HepG2 (cell line): ENCODE results near the gene NT5C3B. TPM values are rescaled to one million over a fixed set of nuclear protein-coding genes. Genes with fewer than 3 reads are reported as not detected.

Experiments used
- AKNA ChIP-seq: sonication (generic); formaldehyde crosslinking; IDR thresholded peaks from 2 replicates; pipeline ENCODE4 v1.4.0; 2020; ENCODE audit warnings: missing genetic modification reagents, borderline replicate concordance
- DNMT1 ChIP-seq: sonication (generic); formaldehyde crosslinking; IDR thresholded peaks from 2 replicates; pipeline ENCODE4 v1.5.1; 2020; ENCODE audit warnings: mild to moderate bottlenecking, missing genetic modification reagents
- DZIP1 ChIP-seq: sonication (generic); formaldehyde crosslinking; IDR thresholded peaks from 2 replicates; pipeline ENCODE4 v1.5.0; 2020; ENCODE audit warnings: mild to moderate bottlenecking, missing genetic modification reagents
- FOXK2 ChIP-seq: fragments of 450-650 bp; IDR thresholded peaks from 2 replicates; pipeline ENCODE4 v1.6.1; 2016
- HDAC2 ChIP-seq: sonication (generic); formaldehyde crosslinking; IDR thresholded peaks from 2 replicates; pipeline ENCODE4 v1.4.0; 2020; ENCODE audit warnings: missing genetic modification reagents
- HIC2 ChIP-seq: sonication (generic); formaldehyde crosslinking; IDR thresholded peaks from 2 replicates; pipeline ENCODE4 v1.9.0; 2022; ENCODE audit warnings: low read depth, missing genetic modification reagents
- IRF9 ChIP-seq: sonication (generic); formaldehyde crosslinking; IDR thresholded peaks from 2 replicates; pipeline ENCODE4 v1.8.0; 2022; ENCODE audit warnings: missing genetic modification reagents, mild to moderate bottlenecking, borderline replicate concordance
- MTF2 ChIP-seq: sonication (generic); formaldehyde crosslinking; IDR thresholded peaks from 2 replicates; pipeline ENCODE4 v1.5.0; 2020; ENCODE audit warnings: missing genetic modification reagents, borderline replicate concordance
- PHF21A ChIP-seq: sonication (generic); formaldehyde crosslinking; IDR thresholded peaks from 2 replicates; pipeline ENCODE4 v1.5.0; 2020; ENCODE audit warnings: mild to moderate bottlenecking, missing genetic modification reagents
- REPIN1 ChIP-seq: sonication (generic); formaldehyde crosslinking; IDR thresholded peaks from 2 replicates; pipeline ENCODE4 v1.8.0; 2022; ENCODE audit warnings: missing genetic modification reagents, low read depth, mild to moderate bottlenecking, borderline replicate concordance
- SP4 ChIP-seq: sonication (generic); formaldehyde crosslinking; IDR thresholded peaks from 2 replicates; pipeline ENCODE4 v1.8.1; 2023; ENCODE audit warnings: mild to moderate bottlenecking, missing genetic modification reagents
- TFAP4 ChIP-seq: sonication (generic); IDR thresholded peaks from 2 replicates; pipeline ENCODE4 v1.6.1; 2016; ENCODE audit warnings: low read depth, borderline replicate concordance
- YY1 ChIP-seq: IDR thresholded peaks from 2 replicates; pipeline ENCODE4 v1.6.1; 2011; ENCODE audit warnings: low read length, low read depth, moderate library complexity, mild to moderate bottlenecking; ENCODE audit not compliant: insufficient read depth, insufficient replicate concordance
- ZFYVE20 ChIP-seq: sonication (generic); formaldehyde crosslinking; IDR thresholded peaks from 2 replicates; pipeline ENCODE4 v1.8.0; 2023; ENCODE audit warnings: low read depth, mild to moderate bottlenecking, moderate library complexity, missing genetic modification reagents, borderline replicate concordance
- ZNF124 ChIP-seq: sonication (generic); formaldehyde crosslinking; IDR thresholded peaks from 2 replicates; pipeline ENCODE4 v1.4.0; 2020; ENCODE audit warnings: missing genetic modification reagents
- ZNF30 ChIP-seq: sonication (generic); formaldehyde crosslinking; IDR thresholded peaks from 2 replicates; pipeline ENCODE4 v1.5.0; 2020; ENCODE audit warnings: mild to moderate bottlenecking, missing genetic modification reagents
- polyA plus RNA-seq, 8 experiments: library from polyadenylated mRNA; depleted of rRNA in 3 of 8; stranded (reverse) in 7 of 8; unstranded in 1 of 8; fragments of >200 nt; fragmentation: Illumina TruSeq in 4 of 8; extraction: Trizol in 4 of 8; gene quantifications; 2 replicates each; pipeline versions ENCODE4 v1.2.1 to v1.2.3, GENCODE V29; 2011 to 2016; ENCODE audit warnings: low read depth in 4 of 8, missing spikeins in 1 of 8, mixed read lengths in 1 of 8; ENCODE audit not compliant: insufficient read depth in 1 of 8
- total RNA-seq, 5 experiments: library from RNA; depleted of rRNA; stranded (reverse); fragments of >200 nt; fragmentation: Illumina TruSeq; extraction: Trizol; gene quantifications; 2 replicates each; pipeline ENCODE4 v1.2.3, GENCODE V29; 2016; ENCODE audit warnings: low read depth in 1 of 5

The NT5C3B gene
- total and polyA plus RNA-seq, 2 of the 13 experiments (the other 11 are each of a cell fraction or from before 2014, with no cell fraction given), result 104 to 126 TPM

- TF ChIP-seq DZIP1 (CRISPR knock-in tag) (no peak), ZFYVE20 (CRISPR knock-in tag) (no peak), YY1 (peak; percentile 32), TFAP4 (peak; percentile 77; the same call in 1 of the 2 replicates), DNMT1 (CRISPR knock-in tag) (no peak; the same call in 1 of the 2 replicates), MTF2 (no peak), AKNA (CRISPR knock-in tag) (no peak), HDAC2 (CRISPR knock-in tag) (peak; percentile 1; the same call in 1 of the 2 replicates), ZNF30 (CRISPR knock-in tag) (no peak), PHF21A (CRISPR knock-in tag) (peak; percentile 73; the same call in 1 of the 2 replicates), SP4 (CRISPR knock-in tag) (no peak), REPIN1 (no peak), IRF9 (CRISPR knock-in tag) (peak; percentile 39; the same call in 1 of the 2 replicates), ZNF124 (0 out of 2 replicates have a peak, but pooled peaks have one; percentile 7), FOXK2 (no peak), HIC2 (CRISPR knock-in tag) (peak; percentile 81; the same call in 1 of the 2 replicates)
Observed at GRCh38 chr17:41792845-41793783, 42.9 kb downstream of the NT5C3B start (continued).
